Right atrium auricular region (tissue), 2 donors: ENCODE data around the gene SERINC5. TPM values are rescaled to one million over a fixed set of nuclear protein-coding genes. Genes with fewer than 3 reads are reported as not detected.
"Not testable (repeated sequence)": the region's sequence is repeated elsewhere in the genome, so short reads cannot be mapped to it uniquely, and the experiment has no call there.

ENCODE experiments used
- DNase-seq: peaks from one replicate; pipeline ENCODE4 v3.0.0-alpha.2; 2019; ENCODE audit warnings: low spot score
- H3K27ac ChIP-seq, 2 donors: fragments of 200-600 bp; sonication (generic); 1 replicate in 1 of 2; 2 replicates in 1 of 2; pipeline ENCODE4 v1.5.1; 2016 to 2019
- H3K27me3 ChIP-seq, 2 donors: fragments of 200-600 bp; sonication (generic); one replicate each; pipeline versions ENCODE4 v1.5.1 to v1.6.0; 2017 to 2019
- H3K36me3 ChIP-seq: fragments of 200-600 bp; sonication (generic); one replicate; pipeline ENCODE4 v1.5.1; 2016
- H3K4me1 ChIP-seq, 2 donors: fragments of 200-600 bp; sonication (generic); one replicate each; pipeline versions ENCODE4 v1.5.1 to v1.6.0; 2017 to 2019
- H3K4me3 ChIP-seq, 2 donors: fragments of 200-600 bp; sonication (generic); 1 replicate in 1 of 2; 2 replicates in 1 of 2; pipeline ENCODE4 v1.5.1; 2017 to 2019; ENCODE audit warnings: mild to moderate bottlenecking in 1 of 2, moderate library complexity in 1 of 2
- H3K9me3 ChIP-seq, 2 donors: fragments of 200-600 bp; sonication (generic); one replicate each; pipeline ENCODE4 v1.5.1; 2019
- total RNA-seq, 2 donors: library from RNA; depleted of rRNA; stranded (reverse); fragments of >200 nt; gene quantifications; one replicate each; pipeline ENCODE4 v1.1.0, GENCODE V29; 2016
- TF ChIP-seq, protein P1 (sequence below), 2 donors: fragments of 200-600 bp; sonication (generic); IDR thresholded peaks; one replicate each; pipeline ENCODE4 v1.5.1; 2019; ENCODE audit warnings: antibody characterized with exemption in 2 of 2

The SERINC5 gene
- total RNA-seq, 2 donors from 2014 or later = 9.2 to 11.0 TPM

DNA sequence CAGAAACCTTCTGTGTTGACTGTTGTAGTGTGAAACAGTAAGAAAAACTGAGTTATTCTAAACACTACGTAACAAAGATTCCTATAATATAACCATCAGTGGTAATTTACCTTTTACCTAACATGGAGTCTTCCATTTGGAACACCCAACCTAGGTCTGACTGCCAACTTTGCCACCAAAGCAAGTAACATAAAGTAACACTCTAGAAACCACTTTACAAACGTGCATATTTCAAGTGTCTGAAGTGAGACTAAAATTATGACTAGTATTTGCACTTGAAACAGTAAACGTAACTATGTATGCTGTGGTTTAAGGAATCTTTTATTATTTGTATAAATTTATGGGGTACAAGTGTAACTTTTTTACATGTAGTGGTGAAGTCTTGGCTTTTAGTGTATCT, 95.6 kb downstream of the SERINC5 start:
- Histone ChIP-seq H3K36me3 (peaks cover 10% of the 10 kb centered on the region), H3K4me3 (no peak overlapping the region), H3K9me3 (no peaks in the 10 kb centered on the region), H3K4me1 (no peaks in the 10 kb centered on the region), H3K27me3 (no peaks in the 10 kb centered on the region), H3K27ac (no peak overlapping the region)
- TF ChIP-seq, protein P1, sequence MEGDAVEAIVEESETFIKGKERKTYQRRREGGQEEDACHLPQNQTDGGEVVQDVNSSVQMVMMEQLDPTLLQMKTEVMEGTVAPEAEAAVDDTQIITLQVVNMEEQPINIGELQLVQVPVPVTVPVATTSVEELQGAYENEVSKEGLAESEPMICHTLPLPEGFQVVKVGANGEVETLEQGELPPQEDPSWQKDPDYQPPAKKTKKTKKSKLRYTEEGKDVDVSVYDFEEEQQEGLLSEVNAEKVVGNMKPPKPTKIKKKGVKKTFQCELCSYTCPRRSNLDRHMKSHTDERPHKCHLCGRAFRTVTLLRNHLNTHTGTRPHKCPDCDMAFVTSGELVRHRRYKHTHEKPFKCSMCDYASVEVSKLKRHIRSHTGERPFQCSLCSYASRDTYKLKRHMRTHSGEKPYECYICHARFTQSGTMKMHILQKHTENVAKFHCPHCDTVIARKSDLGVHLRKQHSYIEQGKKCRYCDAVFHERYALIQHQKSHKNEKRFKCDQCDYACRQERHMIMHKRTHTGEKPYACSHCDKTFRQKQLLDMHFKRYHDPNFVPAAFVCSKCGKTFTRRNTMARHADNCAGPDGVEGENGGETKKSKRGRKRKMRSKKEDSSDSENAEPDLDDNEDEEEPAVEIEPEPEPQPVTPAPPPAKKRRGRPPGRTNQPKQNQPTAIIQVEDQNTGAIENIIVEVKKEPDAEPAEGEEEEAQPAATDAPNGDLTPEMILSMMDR (IDR thresholded peaks at IDR 0.05) = no peak
- DNase-seq = no peak

GRCh38 chr5:80159133-80159815, 96.6 kb downstream of the SERINC5 start:
- Histone ChIP-seq H3K9me3 (no peaks in the 10 kb centered on the region), H3K27me3 (no peaks in the 10 kb centered on the region), H3K4me1 (peaks cover 0 to 3% of the 10 kb centered on the region in 2 donors), H3K4me3 (no peak overlapping the region), H3K36me3 (peaks cover 7% of the 10 kb centered on the region), H3K27ac (no peak overlapping the region)
- TF ChIP-seq, protein P1 (IDR thresholded peaks at IDR 0.05) = no peak
- DNase-seq = no peak

GRCh38 chr5:80156156-80156555, 99.7 kb downstream of the SERINC5 start:
- Histone ChIP-seq H3K9me3 (no peaks in the 10 kb centered on the region), H3K27ac (no peak overlapping the region), H3K27me3 (no peaks in the 10 kb centered on the region), H3K4me1 (peaks cover 0 to 15% of the 10 kb centered on the region in 2 donors), H3K36me3 (peaks cover 7% of the 10 kb centered on the region), H3K4me3 (no peak overlapping the region)
- TF ChIP-seq, protein P1 (IDR thresholded peaks at IDR 0.05) = no peak
- peak; percentile 9 for DNase-seq

DNA sequence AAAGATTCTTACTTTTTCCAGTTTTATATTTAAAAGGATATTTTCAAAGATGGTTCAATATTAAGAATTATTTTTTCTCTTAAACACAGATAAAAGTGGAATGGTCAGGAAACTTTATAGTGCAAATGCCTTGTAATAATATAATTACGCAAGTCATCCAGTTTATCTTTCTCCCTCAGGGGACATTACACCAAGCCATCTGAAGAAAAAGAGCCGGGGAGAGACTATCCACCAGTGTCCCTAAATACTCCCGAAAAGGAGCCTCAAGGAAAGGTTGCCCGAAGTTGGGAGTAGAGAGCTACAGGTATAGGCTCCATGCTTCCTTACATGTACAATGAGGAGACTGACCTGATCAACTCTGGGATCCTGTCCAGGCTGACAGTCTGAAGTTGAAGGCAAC, 101.1 kb downstream of the SERINC5 start:
- DNase-seq = no peak
- Histone ChIP-seq H3K4me3 (no peak overlapping the region), H3K9me3 (no peaks in the 10 kb centered on the region), H3K27me3 (no peaks in the 10 kb centered on the region), H3K27ac (peak overlapping the region; percentile 7 to 33), H3K36me3 (peaks cover 7% of the 10 kb centered on the region), H3K4me1 (peaks cover 0 to 15% of the 10 kb centered on the region in 2 donors)
- TF ChIP-seq, protein P1 (IDR thresholded peaks at IDR 0.05) = no peak

DNA sequence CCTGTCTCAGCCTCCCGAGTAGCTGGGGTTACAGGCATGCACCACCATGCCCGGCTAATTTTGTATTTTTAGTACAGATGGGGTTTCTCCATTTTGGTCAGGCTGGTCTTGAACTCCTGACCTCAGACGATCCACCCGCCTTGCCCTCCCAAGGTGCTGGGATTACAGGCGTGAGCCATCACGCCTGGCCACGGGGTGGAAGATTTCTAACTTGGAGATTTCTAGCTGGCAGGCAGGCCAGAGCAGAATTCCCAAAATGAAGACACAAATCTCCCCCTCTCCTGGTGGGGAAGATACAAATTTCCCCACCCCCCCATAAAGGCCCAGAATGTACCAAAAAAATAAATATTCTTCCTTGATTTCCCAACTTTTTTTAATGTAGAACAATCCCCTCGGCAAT, 101.6 kb downstream of the SERINC5 start:
- peak overlapping the region; percentile 13 to 33 for H3K27ac ChIP-seq
- peaks cover 0 to 15% of the 10 kb centered on the region in 2 donors for H3K4me1 ChIP-seq
- H3K36me3 ChIP-seq, DNase-seq, H3K4me3 ChIP-seq, H3K9me3 ChIP-seq, H3K27me3 ChIP-seq: not testable (repeated sequence)

DNA sequence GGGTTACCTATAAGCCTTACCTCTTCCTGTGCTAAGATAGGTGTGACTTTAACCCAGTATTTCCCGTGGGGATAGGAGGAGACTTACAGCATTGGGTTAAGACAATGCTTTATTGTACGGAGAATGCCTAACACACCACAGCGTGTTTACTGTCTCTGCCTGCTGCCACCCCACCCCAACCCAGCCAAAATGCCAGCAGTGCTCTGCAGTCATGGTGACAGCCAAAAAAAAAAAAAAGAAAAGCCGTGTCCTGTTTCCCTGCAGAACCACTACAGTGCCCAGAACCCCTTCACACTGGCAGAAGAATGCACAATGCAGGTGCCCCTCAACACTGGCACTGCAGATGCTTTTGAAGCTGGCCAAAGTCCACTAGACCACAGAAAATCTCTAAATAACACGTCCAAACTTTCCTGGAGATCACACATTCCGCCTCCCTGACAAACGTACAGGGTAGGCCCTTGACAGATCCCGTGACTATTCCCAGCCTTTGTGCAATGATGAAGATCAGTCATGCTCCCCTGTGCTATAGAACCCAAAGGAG, 102.2 kb downstream of the SERINC5 start:
- Histone ChIP-seq H3K27ac (peak overlapping the region; percentile 13 to 33), H3K4me3 (no peak overlapping the region)
- DNase-seq = no peak

More for the DNA sequence above, 102.2 kb downstream of the SERINC5 start:
- Histone ChIP-seq H3K4me1 (peaks cover 0 to 15% of the 10 kb centered on the region in 2 donors), H3K9me3 (no peaks in the 10 kb centered on the region), H3K27me3 (no peaks in the 10 kb centered on the region), H3K36me3 (peaks cover under 1% of the 10 kb centered on the region)
- TF ChIP-seq, protein P1 (IDR thresholded peaks at IDR 0.05) = no peak
